Measurements from ENCODE around the gene VPS37D.

The VPS37D gene

GRCh38 chr7:73678862-73679261 is 11.2 kb downstream of the VPS37D start:
- in situ Hi-C loops (cut with HindIII; ENCODE audit: low sequenced_read_pairs), result no loop called here

DNA sequence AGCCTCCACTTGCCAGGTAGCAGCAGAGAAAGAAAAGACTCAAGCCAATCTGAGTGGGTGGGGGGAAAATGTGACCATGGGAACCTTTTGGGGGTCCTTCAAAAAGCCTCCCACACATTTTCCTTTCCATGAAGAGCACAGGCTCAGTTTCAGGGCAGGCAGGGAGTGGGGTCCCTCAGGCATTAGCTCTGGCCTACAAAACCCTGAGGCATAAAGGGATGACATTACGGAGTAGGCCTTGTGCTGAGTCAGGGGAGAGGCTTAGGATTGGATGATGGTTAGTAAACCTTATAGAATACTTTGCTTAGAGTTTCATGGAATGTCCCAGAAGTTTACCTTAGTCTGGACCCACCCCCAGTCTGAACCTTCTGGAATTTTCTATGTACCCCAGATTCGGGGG is 12.1 kb downstream of the VPS37D start:
- in situ Hi-C loops (cut with HindIII; ENCODE audit: low sequenced_read_pairs), result no loop called here

- in situ Hi-C loops (cut with HindIII; ENCODE audit: low sequenced_read_pairs), result no loop called here
Observed at GRCh38 chr7:73680501-73680900, 12.9 kb downstream of the VPS37D start.

DNA sequence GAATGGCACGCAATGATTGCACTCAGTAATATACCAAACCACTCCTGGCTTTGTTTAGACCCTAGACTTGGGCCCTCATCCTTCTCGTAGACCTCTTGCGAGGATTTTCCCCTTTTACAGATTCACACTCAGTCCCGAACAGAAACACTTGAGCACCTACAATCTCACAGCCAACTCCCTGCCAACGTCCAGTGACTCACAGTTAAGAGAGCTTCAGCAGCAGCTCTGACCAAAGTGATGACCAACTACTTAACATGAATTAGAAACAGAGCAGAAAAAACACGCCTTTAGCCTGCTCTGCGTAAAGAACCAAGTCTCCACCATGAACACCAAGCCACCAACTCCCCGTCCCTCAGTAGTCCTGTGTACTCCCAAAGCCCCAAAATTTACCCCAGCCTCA is 13.4 kb downstream of the VPS37D start:
- in situ Hi-C loops (cut with HindIII; ENCODE audit: low sequenced_read_pairs), result no loop called here

GRCh38 chr7:73682745-73683055 is 15.1 kb downstream of the VPS37D start:
- in situ Hi-C loops (cut with HindIII; ENCODE audit: low sequenced_read_pairs), result no loop called here

DNA sequence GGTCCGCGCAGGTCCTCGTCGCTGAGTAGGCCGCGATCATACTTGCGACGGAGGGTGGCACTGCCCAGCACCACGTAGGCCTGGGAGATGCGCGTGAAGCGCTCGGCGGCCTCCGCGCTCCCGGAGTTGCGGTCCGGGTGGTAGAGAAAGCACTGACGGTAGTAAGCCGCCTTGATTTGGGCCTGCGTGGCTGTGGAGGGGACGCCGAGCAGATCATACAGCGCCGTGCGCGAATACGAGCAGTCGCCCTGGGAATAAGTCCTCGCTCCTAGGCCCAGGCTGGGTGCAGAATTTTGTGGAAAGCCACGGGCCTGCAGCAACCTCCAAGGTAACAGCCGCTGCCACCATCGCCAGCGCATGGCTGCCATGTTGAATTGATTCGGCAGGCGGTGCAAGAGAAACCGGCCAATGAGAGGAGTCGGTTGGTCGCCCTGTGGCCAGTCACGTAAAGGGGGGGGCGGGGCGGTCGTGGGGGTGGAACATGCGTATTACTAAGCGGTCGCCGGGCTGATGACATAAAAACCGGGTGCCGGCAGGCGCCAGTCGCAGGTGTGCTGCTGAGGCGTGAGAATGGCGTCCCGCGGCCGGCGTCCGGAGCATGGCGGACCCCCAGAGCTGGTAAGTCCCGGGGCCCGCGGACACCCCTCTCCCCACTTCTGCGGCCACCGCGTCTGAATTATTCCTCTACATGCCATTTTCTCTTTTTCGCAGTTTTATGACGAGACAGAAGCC is 15.6 kb downstream of the VPS37D start, which contains the start of the genes BUD23 and DNAJC30:
Gene BUD23 (plus strand): TSS at position 542 of the 732 bp plus-strand sequence. CDS start 29 bp downstream, at position 571.
Gene DNAJC30 (minus strand): TSS at position 398 of the 732 bp plus-strand sequence. CDS start 30 bp downstream, at position 368.
- in situ Hi-C loops (cut with HindIII; ENCODE audit: low sequenced_read_pairs), result no loop called here

- in situ Hi-C loops (cut with HindIII; ENCODE audit: low sequenced_read_pairs), result no loop called here
Observed at GRCh38 chr7:73683788-73684693, 16.4 kb downstream of the VPS37D start.

DNA sequence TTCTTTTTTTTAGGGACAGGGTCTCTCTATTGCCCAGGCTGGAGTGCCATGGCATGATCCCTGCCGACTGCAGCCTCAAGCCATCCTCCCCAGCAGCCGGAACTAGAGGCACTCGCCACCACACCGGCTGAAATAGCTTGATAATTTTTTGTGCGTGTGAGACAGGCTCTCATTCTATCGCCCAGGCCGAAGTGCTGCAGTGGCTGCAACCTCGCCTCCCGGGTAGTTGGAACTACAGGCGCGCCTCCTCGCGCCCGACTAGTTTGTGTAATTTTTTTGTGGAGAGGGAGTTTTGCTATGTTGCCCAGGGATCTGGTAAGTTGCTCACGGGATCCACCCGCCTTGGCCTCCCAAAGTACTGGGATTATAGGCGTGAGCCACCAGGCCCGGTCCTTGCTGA is 17.7 kb downstream of the VPS37D start:
- in situ Hi-C loops (cut with HindIII; ENCODE audit: low sequenced_read_pairs), result no loop called here

GRCh38 chr7:73688288-73688687 is 20.7 kb downstream of the VPS37D start:
- in situ Hi-C loops (cut with HindIII; ENCODE audit: low sequenced_read_pairs), result no loop called here

- in situ Hi-C loops (cut with HindIII; ENCODE audit: low sequenced_read_pairs), result no loop called here
Observed at GRCh38 chr7:73690646-73691045, 23.0 kb downstream of the VPS37D start.

DNA sequence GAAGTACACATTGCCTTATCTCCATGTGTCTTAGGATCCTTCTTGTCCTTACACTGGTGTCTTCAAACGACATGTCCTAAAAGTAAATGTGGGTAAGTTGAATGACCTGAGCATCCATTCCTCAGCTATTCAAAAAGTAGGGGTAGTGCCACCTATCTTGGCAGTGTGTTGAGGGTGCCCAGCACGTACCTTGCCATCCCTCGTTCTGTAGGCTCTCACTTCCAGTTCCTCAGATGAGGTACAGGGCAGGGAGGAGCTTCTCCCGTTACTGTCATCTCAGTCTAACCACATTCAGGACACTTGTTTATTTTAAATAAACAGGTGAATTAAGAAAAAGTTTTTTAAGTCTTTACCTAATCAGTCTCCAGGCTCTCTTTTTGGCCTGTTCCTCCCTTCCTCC is 28.7 kb downstream of the VPS37D start:
- in situ Hi-C loops (cut with HindIII; ENCODE audit: low sequenced_read_pairs), result no loop called here

DNA sequence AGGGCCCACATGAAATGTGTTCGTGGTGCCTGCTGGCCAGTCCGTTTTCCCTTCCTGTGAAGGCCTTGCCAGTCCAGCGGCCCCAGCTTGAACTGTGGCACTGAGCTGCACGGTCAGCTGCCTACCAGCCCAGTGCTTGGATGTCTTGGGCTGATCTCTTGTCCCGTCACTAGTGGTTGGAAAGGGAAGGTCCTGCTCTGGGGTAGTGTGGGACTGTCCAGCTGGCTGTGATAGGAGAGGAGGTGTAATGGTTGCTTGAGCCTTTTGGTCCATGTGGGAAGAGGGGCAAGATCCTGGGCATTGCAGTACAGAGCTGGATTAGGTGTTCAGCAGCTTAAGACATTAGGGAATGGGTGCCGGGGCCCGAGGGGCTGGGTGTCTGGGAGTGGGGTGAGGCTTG is 30.8 kb downstream of the VPS37D start:
- in situ Hi-C loops (cut with HindIII; ENCODE audit: low sequenced_read_pairs), result no loop called here

GRCh38 chr7:73699370-73700068 is 31.9 kb downstream of the VPS37D start:
- in situ Hi-C loops (cut with HindIII; ENCODE audit: low sequenced_read_pairs), result no loop called here

- in situ Hi-C loops (cut with HindIII; ENCODE audit: low sequenced_read_pairs), result no loop called here
Observed at GRCh38 chr7:73700069-73700423, 32.4 kb downstream of the VPS37D start.

GRCh38 chr7:73700581-73701134 is 33.0 kb downstream of the VPS37D start:
- in situ Hi-C loops (cut with HindIII; ENCODE audit: low sequenced_read_pairs), result no loop called here

- in situ Hi-C loops (cut with HindIII; ENCODE audit: low sequenced_read_pairs), result no loop called here
Observed at GRCh38 chr7:73701357-73701995, 33.8 kb downstream of the VPS37D start.

DNA sequence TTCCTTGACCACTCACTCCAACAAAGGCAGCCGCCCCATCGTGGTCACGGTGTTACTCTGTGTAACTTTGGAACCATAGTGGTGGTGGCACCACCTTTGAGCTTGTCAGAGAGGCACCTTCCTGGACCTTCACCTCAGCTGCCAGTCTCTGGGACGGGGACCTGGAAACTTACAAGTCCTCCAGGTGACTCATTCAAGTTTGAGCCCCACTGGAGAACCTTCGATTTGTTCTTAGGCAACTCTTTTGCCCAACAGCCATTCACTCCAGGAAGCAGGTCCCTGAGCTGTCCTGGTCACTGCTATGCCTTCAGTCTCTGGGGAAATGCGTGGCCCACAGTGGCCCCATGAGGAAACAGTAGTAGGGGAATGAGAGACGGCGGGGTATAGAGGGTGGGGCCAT is 34.6 kb downstream of the VPS37D start:
- in situ Hi-C loops (cut with HindIII; ENCODE audit: low sequenced_read_pairs), result no loop called here

- in situ Hi-C loops (cut with HindIII; ENCODE audit: low sequenced_read_pairs), result no loop called here
Observed at GRCh38 chr7:73702665-73703064, 35.0 kb downstream of the VPS37D start.

GRCh38 chr7:73703225-73703624 is 35.6 kb downstream of the VPS37D start:
- in situ Hi-C loops (cut with HindIII; ENCODE audit: low sequenced_read_pairs), result no loop called here

DNA sequence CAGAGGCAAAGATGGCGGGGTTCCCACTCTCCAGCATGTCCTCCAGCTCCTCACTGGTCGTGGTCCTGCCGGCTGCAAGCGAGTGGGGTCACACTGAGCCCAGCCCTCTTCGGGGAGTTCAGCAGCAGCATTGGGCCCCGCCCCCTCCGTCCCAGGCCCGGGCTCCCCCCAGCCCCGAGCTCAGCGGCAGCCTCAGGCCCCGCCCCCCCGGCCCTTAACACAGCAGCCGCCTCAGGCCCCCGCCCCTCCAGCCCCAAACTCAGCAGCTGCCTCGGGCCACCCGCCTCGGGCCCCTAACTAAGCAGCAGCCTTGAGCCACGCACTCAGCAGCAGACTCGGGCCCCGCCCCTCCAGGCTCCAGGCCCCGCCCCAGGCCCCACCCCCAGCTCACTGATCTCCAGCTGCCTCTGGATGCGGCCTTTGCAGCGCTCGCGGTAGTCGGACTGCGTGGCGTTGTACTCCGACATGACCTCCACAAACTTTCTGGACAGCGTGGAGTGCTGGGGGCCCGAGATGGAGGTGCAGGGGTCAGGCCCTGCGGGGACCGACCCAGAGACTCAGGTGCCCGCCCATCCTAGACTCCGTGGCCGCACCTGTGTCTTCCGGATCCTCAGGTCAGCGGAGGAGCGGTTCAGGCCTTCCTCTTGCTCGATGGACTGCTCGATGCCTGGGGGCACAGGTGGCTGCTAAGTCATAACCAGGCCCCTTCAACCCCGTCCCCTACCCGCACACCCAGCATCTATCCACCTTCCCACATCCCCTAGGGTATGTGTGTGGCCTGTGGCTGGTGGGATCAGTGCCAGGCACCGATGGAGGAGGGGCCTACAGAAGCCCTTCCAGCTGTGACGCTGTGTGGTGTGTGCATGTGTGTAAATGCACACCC is 36.4 kb downstream of the VPS37D start:
- in situ Hi-C loops (cut with HindIII; ENCODE audit: low sequenced_read_pairs), result no loop called here
